ENCODE measurements around the gene LDB3.

LDB3 gene

GRCh38 chr10:86759073-86759672, 90.9 kb downstream of the LDB3 start:
- peaks cover 36% of the 10 kb centered on the region for H3K4me1 ChIP-seq (ENCODE audit: insufficient read depth, low read length, severe bottlenecking)
- no peak overlapping the region for H3K9ac ChIP-seq (ENCODE audit: low read length)
- no peak overlapping the region for H2AFZ ChIP-seq (ENCODE audit: low read length)
- H3K9me3 ChIP-seq (ENCODE audit: low read length) = no peaks in the 10 kb centered on the region
- no peaks in the 10 kb centered on the region; the same call in 1 of the 2 replicates for H3K36me3 ChIP-seq (ENCODE audit: insufficient read depth, low read length)
- no peaks in the 10 kb centered on the region for H3K79me2 ChIP-seq (ENCODE audit: insufficient read depth, low read length)
- H3K27me3 ChIP-seq (ENCODE audit: insufficient read depth, low read length) = no peaks in the 10 kb centered on the region
- no peaks in the 10 kb centered on the region for H4K20me1 ChIP-seq (ENCODE audit: insufficient read depth, low read length)
- no peaks in the 10 kb centered on the region for H3F3A ChIP-seq (ENCODE audit: insufficient read depth, low read length)
- no peak overlapping the region for H3K4me3 ChIP-seq (ENCODE audit: low read depth, low read length, poor library complexity, severe bottlenecking)
- no peak overlapping the region for H3K27ac ChIP-seq (ENCODE audit: low read depth, low read length, poor library complexity, severe bottlenecking)
- TF ChIP-seq EZH2 (IDR thresholded peaks at IDR 0.05; ENCODE audit: borderline replicate concordance, low read length) (no peak), CTCF (IDR thresholded peaks at IDR 0.05; ENCODE audit: low read length) (no peak)
- H3K9me2 ChIP-seq (ENCODE audit: low read depth, low read length) = no peaks in the 10 kb centered on the region
- 0 out of 2 replicates have a peak overlapping the region, but pooled peaks have one; percentile 97 for H3K4me2 ChIP-seq (ENCODE audit: low read length)

GRCh38 chr10:86763404-86763803, 95.1 kb downstream of the LDB3 start:
- Histone ChIP-seq H3K79me2 (ENCODE audit: insufficient read depth, low read length) (no peaks in the 10 kb centered on the region), H3K4me1 (ENCODE audit: insufficient read depth, low read length, severe bottlenecking) (peaks cover 12% of the 10 kb centered on the region), H3K9me2 (ENCODE audit: low read depth, low read length) (no peaks in the 10 kb centered on the region), H3K27ac (ENCODE audit: low read depth, low read length, poor library complexity, severe bottlenecking) (no peak overlapping the region), H3K4me3 (ENCODE audit: low read depth, low read length, poor library complexity, severe bottlenecking) (no peak overlapping the region), H3F3A (ENCODE audit: insufficient read depth, low read length) (no peaks in the 10 kb centered on the region), H3K9me3 (ENCODE audit: low read length) (no peaks in the 10 kb centered on the region), H4K20me1 (ENCODE audit: insufficient read depth, low read length) (no peaks in the 10 kb centered on the region), H3K36me3 (ENCODE audit: insufficient read depth, low read length) (no peaks in the 10 kb centered on the region), H3K27me3 (ENCODE audit: insufficient read depth, low read length) (no peaks in the 10 kb centered on the region), H2AFZ (ENCODE audit: low read length) (no peak overlapping the region), H3K9ac (ENCODE audit: low read length) (no peak overlapping the region), H3K4me2 (ENCODE audit: low read length) (no peak overlapping the region)
- TF ChIP-seq EZH2 (IDR thresholded peaks at IDR 0.05; ENCODE audit: borderline replicate concordance, low read length) = no peak
- no peak for TF ChIP-seq CTCF (IDR thresholded peaks at IDR 0.05; ENCODE audit: low read length)

GRCh38 chr10:86765548-86765947, 97.2 kb downstream of the LDB3 start:
- no peaks in the 10 kb centered on the region for H3K9me3 ChIP-seq (ENCODE audit: low read length)
- H3K9ac ChIP-seq (ENCODE audit: low read length) = no peak overlapping the region
- no peaks in the 10 kb centered on the region for H3K79me2 ChIP-seq (ENCODE audit: insufficient read depth, low read length)
- H3F3A ChIP-seq (ENCODE audit: insufficient read depth, low read length) = no peaks in the 10 kb centered on the region
- no peak for TF ChIP-seq EZH2 (IDR thresholded peaks at IDR 0.05; ENCODE audit: borderline replicate concordance, low read length)
- no peak for TF ChIP-seq CTCF (IDR thresholded peaks at IDR 0.05; ENCODE audit: low read length)
- no peaks in the 10 kb centered on the region for H3K4me1 ChIP-seq (ENCODE audit: insufficient read depth, low read length, severe bottlenecking)
- no peak overlapping the region for H3K4me2 ChIP-seq (ENCODE audit: low read length)
- H3K4me3 ChIP-seq (ENCODE audit: low read depth, low read length, poor library complexity, severe bottlenecking) = no peak overlapping the region
- no peaks in the 10 kb centered on the region for H3K36me3 ChIP-seq (ENCODE audit: insufficient read depth, low read length)
- 0 out of 2 replicates have a peak, but pooled peaks cover under 1% of the 10 kb centered on the region for H4K20me1 ChIP-seq (ENCODE audit: insufficient read depth, low read length)
- no peaks in the 10 kb centered on the region for H3K9me2 ChIP-seq (ENCODE audit: low read depth, low read length)
- no peaks in the 10 kb centered on the region for H3K27me3 ChIP-seq (ENCODE audit: insufficient read depth, low read length)
- H3K27ac ChIP-seq (ENCODE audit: low read depth, low read length, poor library complexity, severe bottlenecking) = no peak overlapping the region
- H2AFZ ChIP-seq (ENCODE audit: low read length) = no peak overlapping the region

Measured in OCI-LY1 (cell line).